NCI-H2196 (cell line): ENCODE data around the gene RNF130.
"Not testable (repeated sequence)": the region's sequence is repeated elsewhere in the genome, so short reads cannot be mapped to it uniquely, and the experiment has no call there.

ENCODE experiments used
- DNase-seq: peaks from one replicate; lab custom pipeline; 2025; ENCODE audit not compliant: unreplicated experiment; lab: John Stamatoyannopoulos, UW

The RNF130 gene

GRCh38 chr5:180026320-180026719, 45.2 kb downstream of the RNF130 start:
- peak; percentile 34 for DNase-seq

GRCh38 chr5:180021900-180022299, 49.7 kb downstream of the RNF130 start:
- DNase-seq, result no peak

- no peak for DNase-seq
Measured at GRCh38 chr5:180020176-180020575, 51.4 kb downstream of the RNF130 start.

GRCh38 chr5:180018347-180019060, 53.1 kb downstream of the RNF130 start:
- no peak for DNase-seq

- not testable (repeated sequence) for DNase-seq
Measured at GRCh38 chr5:180015523-180015922, 56.0 kb downstream of the RNF130 start.

GRCh38 chr5:180013678-180014077, 57.9 kb downstream of the RNF130 start:
- no peak for DNase-seq

GRCh38 chr5:180012316-180012715, 59.2 kb downstream of the RNF130 start:
- DNase-seq, result no peak

GRCh38 chr5:180010636-180011035, 60.9 kb downstream of the RNF130 start:
- DNase-seq, result no peak

GRCh38 chr5:180009581-180009980, 62.0 kb downstream of the RNF130 start:
- DNase-seq, result no peak

GRCh38 chr5:180008433-180008832, 63.1 kb downstream of the RNF130 start:
- DNase-seq, result no peak

- no peak for DNase-seq
Measured at GRCh38 chr5:180007582-180007981, 64.0 kb downstream of the RNF130 start.

- no peak for DNase-seq
Measured at GRCh38 chr5:180006141-180006540, 65.4 kb downstream of the RNF130 start.

GRCh38 chr5:180003127-180003526, 68.4 kb downstream of the RNF130 start:
- DNase-seq, result no peak

GRCh38 chr5:180001742-180002141, 69.8 kb downstream of the RNF130 start:
- DNase-seq, result no peak

- DNase-seq, result no peak
Measured at GRCh38 chr5:180001136-180001535, 70.4 kb downstream of the RNF130 start.

- DNase-seq, result no peak
Measured at GRCh38 chr5:179998485-179998884, 73.1 kb downstream of the RNF130 start.

- no peak for DNase-seq
Measured at GRCh38 chr5:179994583-179995323, 76.8 kb downstream of the RNF130 start.

- DNase-seq, result not testable (repeated sequence)
Measured at GRCh38 chr5:179992855-179993254, 78.7 kb downstream of the RNF130 start.

- DNase-seq, result no peak
Measured at GRCh38 chr5:179991106-179991505, 80.5 kb downstream of the RNF130 start.

- not testable (repeated sequence) for DNase-seq
Measured at GRCh38 chr5:179990525-179990924, 81.0 kb downstream of the RNF130 start.

- DNase-seq, result no peak
Measured at GRCh38 chr5:179986328-179986727, 85.2 kb downstream of the RNF130 start.

GRCh38 chr5:179981636-179982035, 89.9 kb downstream of the RNF130 start:
- no peak for DNase-seq
